CD4-positive, CD25-positive, alpha-beta regulatory T cell (primary cell): ENCODE results near the gene LCP2. TPM values are rescaled to one million over a fixed set of nuclear protein-coding genes. Genes with fewer than 3 reads are reported as not detected.

Source experiments
- ATAC-seq, 2 donors: fragments of 150-1000 bp; cut with Tn5 transposase; one replicate each; pipeline ENCODE4 v1.10.0; 2021; ENCODE audit warnings: low read depth in 2 of 2, moderate number of reproducible peaks in 2 of 2, moderate library complexity in 1 of 2
- DNase-seq, 3 donors: peaks; one replicate each; pipeline versions ENCODE4 v3.0.0 to v3.0.0-alpha.2; 2012 to 2022; ENCODE audit warnings: mixed read lengths in 1 of 3
- H3K27ac ChIP-seq: one replicate; pipeline ENCODE4 v1.7.0; 2013; ENCODE audit warnings: mild to moderate bottlenecking, low read length; ENCODE audit not compliant: insufficient read depth, poor library complexity, severe bottlenecking
- H3K27me3 ChIP-seq: one replicate; pipeline ENCODE4 v1.7.0; 2013; ENCODE audit warnings: low read length; ENCODE audit not compliant: control insufficient read depth, insufficient read depth
- H3K36me3 ChIP-seq: one replicate; pipeline ENCODE4 v1.7.0; 2013; ENCODE audit warnings: mild to moderate bottlenecking, low read length, moderate library complexity; ENCODE audit not compliant: control insufficient read depth, insufficient read depth
- H3K4me1 ChIP-seq: 2 replicates; pipeline ENCODE4 v1.7.0; 2013; ENCODE audit warnings: mild to moderate bottlenecking, low read length; ENCODE audit not compliant: insufficient read depth, control insufficient read depth, poor library complexity, severe bottlenecking
- H3K4me3 ChIP-seq: one replicate; pipeline ENCODE4 v1.7.0; 2013; ENCODE audit warnings: low read depth, mild to moderate bottlenecking, low read length, moderate library complexity
- H3K9me3 ChIP-seq, 2 experiments: 1 replicate in 1 of 2; 2 replicates in 1 of 2; pipeline ENCODE4 v1.7.0; 2013; ENCODE audit warnings: low read length in 2 of 2, mild to moderate bottlenecking in 1 of 2, moderate library complexity in 1 of 2; ENCODE audit not compliant: control insufficient read depth in 2 of 2
- H3K27ac Mint-ChIP-seq, 3 donors: one replicate each; pipeline ENCODE4 v1.8.0; 2020 to 2022; ENCODE audit warnings: mild to moderate bottlenecking in 3 of 3, mixed read lengths in 3 of 3, moderate library complexity in 2 of 3
- H3K27me3 Mint-ChIP-seq: one replicate; pipeline ENCODE4 v1.8.0; 2022; ENCODE audit warnings: mild to moderate bottlenecking, mixed read lengths
- H3K36me3 Mint-ChIP-seq: one replicate; pipeline ENCODE4 v1.8.0; 2020; ENCODE audit warnings: mixed read lengths
- H3K4me1 Mint-ChIP-seq, 4 donors: one replicate each; pipeline ENCODE4 v1.8.0; 2020 to 2022; ENCODE audit warnings: mixed read lengths in 4 of 4, mild to moderate bottlenecking in 1 of 4
- H3K4me3 Mint-ChIP-seq, 4 donors: one replicate each; pipeline ENCODE4 v1.8.0; 2020 to 2022; ENCODE audit warnings: mild to moderate bottlenecking in 4 of 4, mixed read lengths in 4 of 4, moderate library complexity in 3 of 4
- H3K9me3 Mint-ChIP-seq, 7 donors: one replicate each; pipeline ENCODE4 v1.8.0; 2020 to 2022; ENCODE audit warnings: mixed read lengths in 7 of 7, mild to moderate bottlenecking in 3 of 7, moderate library complexity in 2 of 7
- polyA plus RNA-seq, 4 donors: library from polyadenylated mRNA; unstranded; fragments of 300-500 nt; fragmentation: Illumina TruSeq; gene quantifications; one replicate each; pipeline ENCODE4 v1.2.3, GENCODE V29; 2021
- total RNA-seq: library from RNA; stranded (reverse); gene quantifications from one replicate; pipeline ENCODE4 v1.2.3, GENCODE V29; 2022

The LCP2 gene
- total and polyA plus RNA-seq, 5 donors from 2014 or later: 164 to 351 (median 197) TPM

DNA sequence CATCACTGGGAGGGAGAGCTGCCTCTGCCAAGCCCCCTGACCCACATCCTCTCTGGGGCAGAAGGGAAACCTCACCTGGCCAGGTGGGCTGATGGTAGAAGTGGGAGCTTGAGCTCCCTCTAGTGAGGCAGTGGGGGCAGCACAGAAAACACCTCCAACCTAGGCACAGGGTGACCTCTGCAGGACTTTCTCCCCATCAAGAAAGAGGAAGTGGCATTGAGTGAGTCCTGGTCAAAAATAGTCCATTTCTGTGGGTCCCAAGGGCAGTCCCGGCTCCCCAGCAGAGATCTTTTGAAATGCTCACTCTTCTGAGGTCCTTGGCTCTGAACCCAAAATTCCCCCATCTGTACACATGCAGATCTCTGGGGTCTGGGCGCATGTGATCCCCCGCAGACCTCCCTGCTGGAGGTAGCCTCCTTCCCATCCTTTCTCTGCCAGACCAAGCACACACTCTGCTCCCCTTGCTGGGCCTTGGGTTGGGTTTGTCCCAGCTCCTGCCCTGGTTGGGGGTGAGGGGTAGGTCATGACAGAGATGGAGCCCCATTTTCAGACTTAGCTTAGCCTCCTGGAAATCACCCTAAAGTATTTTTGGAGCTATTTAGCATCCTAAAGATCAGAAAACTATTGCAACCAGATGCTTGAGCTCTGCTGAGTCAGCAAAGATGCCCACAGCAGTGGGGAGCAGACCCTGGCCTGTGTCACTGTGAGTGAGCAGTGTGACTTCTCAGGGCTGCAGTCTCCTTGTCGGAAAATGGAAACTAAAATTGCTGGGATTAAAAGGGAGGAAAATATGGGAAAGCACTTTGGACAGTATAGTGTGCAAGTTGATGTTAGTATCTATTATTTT lies 41.6 kb upstream of the LCP2 start:
- Histone ChIP-seq H3K9me3 (no peaks in the 10 kb centered on the region), H3K4me1 (peaks cover 49% of the 10 kb centered on the region), H3K4me3 (no peak overlapping the region), H3K27me3 (no peaks in the 10 kb centered on the region), H3K27ac (peak overlapping the region; percentile 18), H3K36me3 (no peaks in the 10 kb centered on the region)
- Mint-ChIP-seq H3K36me3 (no peaks in the 10 kb centered on the region), H3K27me3 (no peaks in the 10 kb centered on the region), H3K27ac (peak overlapping the region in 2 of 3 donors; percentile 44 to 79), H3K4me3 (peak overlapping the region in 3 of 4 donors; percentile 28 to 40 (median 36)), H3K9me3 (peaks cover 0 to 2% (median 0%) of the 10 kb centered on the region in 7 donors), H3K4me1 (peaks cover 18 to 44% (median 41%) of the 10 kb centered on the region in 4 donors)
- DNase-seq: peak; percentile 55 to 81 (median 72)
- ATAC-seq: peak; percentile 78 to 84

DNA sequence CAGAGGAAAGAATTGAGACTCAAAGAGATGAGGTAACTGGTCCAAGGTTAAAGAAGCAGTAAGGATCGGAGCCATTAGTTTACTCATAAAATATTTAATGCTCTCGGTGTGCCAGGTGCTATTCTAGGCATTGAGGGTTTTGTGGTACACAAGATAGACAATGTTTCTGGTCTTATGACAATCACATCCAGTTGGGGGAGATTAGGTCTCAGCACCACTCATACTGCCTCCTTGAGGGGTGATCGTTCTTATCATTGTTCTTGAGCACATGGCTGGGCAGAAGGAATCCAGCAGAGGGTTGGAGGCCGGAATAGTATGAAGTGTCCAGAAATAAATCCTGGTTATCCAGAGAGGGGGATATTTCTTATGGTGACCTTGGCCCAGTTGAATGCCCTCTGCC lies 40.7 kb upstream of the LCP2 start:
- H3K4me1 ChIP-seq: peaks cover 58% of the 10 kb centered on the region
- H3K4me3 ChIP-seq: no peak overlapping the region
- no peaks in the 10 kb centered on the region for H3K9me3 ChIP-seq
- Mint-ChIP-seq H3K4me1 (peaks cover 24 to 52% (median 44%) of the 10 kb centered on the region in 4 donors), H3K27me3 (no peaks in the 10 kb centered on the region), H3K27ac (peak overlapping the region in 1 of 3 donors; percentile 44), H3K4me3 (no peak overlapping the region), H3K36me3 (no peaks in the 10 kb centered on the region), H3K9me3 (no peaks in the 10 kb centered on the region)
- DNase-seq (no peak), ATAC-seq (no peak)
- peak overlapping the region; percentile 18 for H3K27ac ChIP-seq
- no peaks in the 10 kb centered on the region for H3K36me3 ChIP-seq
- no peaks in the 10 kb centered on the region for H3K27me3 ChIP-seq

DNA sequence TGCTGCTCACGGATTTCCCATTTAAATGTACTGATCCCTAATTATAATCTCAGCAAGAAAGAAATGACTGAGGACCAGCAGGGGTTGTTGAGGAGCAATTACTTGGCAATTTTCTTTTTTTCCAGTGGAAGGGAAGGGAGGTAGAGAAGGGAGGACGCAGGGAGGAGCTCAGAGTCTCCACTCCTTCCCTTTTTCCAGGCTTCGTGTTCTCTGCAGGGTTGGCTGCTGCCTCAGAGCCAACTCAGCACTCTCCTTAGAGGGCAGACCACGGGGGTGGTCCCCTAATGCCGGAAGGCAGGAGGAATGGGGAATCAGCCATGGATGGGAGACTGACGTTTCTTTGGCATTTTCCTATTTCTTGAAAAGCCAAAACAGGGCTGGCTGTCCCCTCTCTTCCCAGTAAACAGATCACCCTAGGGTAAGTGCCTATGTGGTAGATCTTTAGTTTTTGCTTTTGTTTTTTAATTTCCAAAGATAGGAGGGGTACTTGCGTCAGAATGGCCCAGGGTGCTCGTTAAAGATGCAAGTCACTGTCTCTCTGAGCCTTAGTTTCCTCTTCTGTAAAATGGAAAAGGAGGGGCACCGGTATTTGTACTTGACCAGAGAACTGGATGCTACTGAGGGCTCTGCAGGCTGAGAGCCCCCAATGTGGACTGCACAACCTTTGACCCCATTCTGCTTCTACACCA lies 39.6 kb upstream of the LCP2 start:
- Histone ChIP-seq H3K36me3 (no peaks in the 10 kb centered on the region), H3K27me3 (no peaks in the 10 kb centered on the region), H3K27ac (peak overlapping the region; percentile 96), H3K4me3 (no peak overlapping the region), H3K4me1 (peaks cover 69% of the 10 kb centered on the region), H3K9me3 (no peaks in the 10 kb centered on the region)
- no peak overlapping the region for H3K4me3 Mint-ChIP-seq
- H3K27ac Mint-ChIP-seq: peak overlapping the region in 2 of 3 donors; percentile 96 to 98
- no peak for ATAC-seq
- H3K4me1 Mint-ChIP-seq: peaks cover 31 to 64% (median 49%) of the 10 kb centered on the region in 4 donors
- no peaks in the 10 kb centered on the region for H3K9me3 Mint-ChIP-seq
- no peak for DNase-seq
- no peaks in the 10 kb centered on the region for H3K36me3 Mint-ChIP-seq
- H3K27me3 Mint-ChIP-seq: no peaks in the 10 kb centered on the region

DNA sequence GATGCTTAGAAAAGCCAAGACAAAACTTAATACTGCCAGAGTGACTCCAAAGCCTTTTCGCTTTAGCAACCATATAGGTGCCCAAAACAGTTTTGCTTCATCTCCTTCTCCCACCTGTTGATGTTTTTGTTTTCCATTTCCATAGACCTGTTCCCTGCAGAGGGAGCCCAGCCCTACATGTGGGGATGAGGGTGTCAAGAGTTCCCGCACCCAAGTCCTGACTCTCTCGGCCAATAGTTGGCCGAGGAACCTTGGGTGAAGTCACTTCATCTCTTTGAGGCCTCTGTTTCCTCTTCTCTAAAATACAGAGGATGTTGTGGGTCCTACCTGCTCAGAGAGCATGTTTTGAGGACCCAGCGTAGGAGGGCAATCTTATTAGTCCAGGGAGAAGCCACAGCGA lies 38.5 kb upstream of the LCP2 start:
- H3K36me3 ChIP-seq: no peaks in the 10 kb centered on the region
- H3K27me3 Mint-ChIP-seq: no peaks in the 10 kb centered on the region
- peaks cover 0 to 2% (median 0%) of the 10 kb centered on the region in 7 donors for H3K9me3 Mint-ChIP-seq
- DNase-seq: peak in 1 of 3 donors; percentile 58
- peak overlapping the region; percentile 13 for H3K4me3 ChIP-seq
- H3K9me3 ChIP-seq: no peaks in the 10 kb centered on the region
- no peaks in the 10 kb centered on the region for H3K36me3 Mint-ChIP-seq
- peak overlapping the region; percentile 96 for H3K27ac ChIP-seq
- peaks cover 79% of the 10 kb centered on the region for H3K4me1 ChIP-seq
- ATAC-seq: no peak
- peak overlapping the region; percentile 56 to 81 (median 76) for H3K4me3 Mint-ChIP-seq
- peaks cover 33 to 67% (median 53%) of the 10 kb centered on the region in 4 donors for H3K4me1 Mint-ChIP-seq
- peak overlapping the region in 2 of 3 donors; percentile 96 to 98 for H3K27ac Mint-ChIP-seq
- H3K27me3 ChIP-seq: no peaks in the 10 kb centered on the region

DNA sequence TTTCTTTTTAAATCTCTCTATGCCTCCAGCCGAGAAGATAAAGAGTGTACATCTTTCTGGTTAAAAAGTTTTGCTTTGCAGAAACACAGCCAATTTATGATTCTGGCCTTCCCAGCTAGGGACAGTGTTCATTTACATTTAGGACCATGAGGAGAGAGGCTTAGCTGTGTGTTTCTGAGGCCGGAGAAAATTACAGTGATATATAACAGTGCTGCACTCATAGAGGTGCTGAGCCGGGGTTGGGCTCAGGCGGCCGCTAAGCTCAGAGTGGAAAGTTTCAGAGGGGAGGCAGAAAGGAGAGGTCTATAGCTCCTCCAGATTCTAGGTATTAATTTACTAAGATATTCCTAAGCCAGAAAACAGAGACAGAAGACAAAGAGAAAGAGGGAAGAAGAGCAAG lies 37.0 kb upstream of the LCP2 start:
- Mint-ChIP-seq H3K4me1 (peaks cover 33 to 72% (median 54%) of the 10 kb centered on the region in 4 donors), H3K36me3 (no peaks in the 10 kb centered on the region)
- no peaks in the 10 kb centered on the region for H3K27me3 ChIP-seq

DNA sequence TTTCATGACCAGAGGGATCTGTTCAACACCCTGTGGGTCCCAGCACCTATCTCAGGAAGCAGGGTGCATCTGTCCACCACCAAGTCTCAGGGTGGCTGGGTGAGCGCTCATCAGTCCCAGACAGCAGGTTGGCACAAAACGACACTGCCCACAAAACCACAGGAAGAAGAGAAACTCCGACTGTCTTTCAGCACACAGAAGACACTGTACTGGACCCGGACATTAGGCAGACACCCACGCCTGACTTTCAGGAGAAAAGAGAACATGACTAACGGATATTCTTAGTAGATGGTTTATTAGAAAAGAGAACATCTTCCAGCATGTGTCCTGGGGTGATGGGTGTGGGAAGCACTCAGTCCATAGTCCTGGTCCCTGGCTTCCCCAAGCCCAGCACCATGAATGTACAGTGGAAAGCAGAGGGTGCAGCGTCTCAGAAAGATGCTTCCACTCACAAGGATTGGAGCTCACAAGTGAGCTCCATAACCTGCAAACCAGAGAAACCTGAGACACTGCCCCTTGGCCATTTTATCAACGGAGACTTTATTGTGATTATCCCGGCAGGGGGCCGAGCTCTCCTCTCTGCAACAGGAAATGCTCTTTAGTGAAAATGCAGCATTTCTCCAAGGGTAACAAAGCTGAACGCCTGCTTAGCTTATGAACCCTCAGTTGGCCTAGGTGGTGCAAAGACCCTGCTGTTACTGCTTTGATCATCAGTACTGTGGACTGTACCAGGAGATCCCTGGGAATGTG lies 35.8 kb upstream of the LCP2 start:
- Mint-ChIP-seq H3K27ac (no peak overlapping the region), H3K4me3 (peak overlapping the region in 1 of 4 donors; percentile 77), H3K27me3 (no peaks in the 10 kb centered on the region), H3K4me1 (peaks cover 30 to 67% (median 46%) of the 10 kb centered on the region in 4 donors), H3K36me3 (no peaks in the 10 kb centered on the region), H3K9me3 (peaks cover 0 to 3% (median 0%) of the 10 kb centered on the region in 7 donors)
- H3K36me3 ChIP-seq: no peaks in the 10 kb centered on the region
- peak; percentile 57 to 58 for ATAC-seq
- H3K4me3 ChIP-seq: peak overlapping the region; percentile 71
- no peaks in the 10 kb centered on the region for H3K9me3 ChIP-seq
- no peaks in the 10 kb centered on the region for H3K27me3 ChIP-seq
- peak overlapping the region; percentile 96 for H3K27ac ChIP-seq
- DNase-seq: peak; percentile 54 to 88 (median 59)
- peaks cover 97% of the 10 kb centered on the region for H3K4me1 ChIP-seq

More for the DNA sequence above, 37.0 kb upstream of the LCP2 start:
- Mint-ChIP-seq H3K4me3 (peak overlapping the region in 1 of 4 donors; percentile 77), H3K9me3 (peaks cover 0 to 3% (median 0%) of the 10 kb centered on the region in 7 donors), H3K27ac (no peak overlapping the region), H3K27me3 (no peaks in the 10 kb centered on the region)
- peak overlapping the region; percentile 96 for H3K27ac ChIP-seq
- DNase-seq: peak in 2 of 3 donors; percentile 23 to 43
- no peak for ATAC-seq
- H3K4me3 ChIP-seq: peak overlapping the region; percentile 71
- no peaks in the 10 kb centered on the region for H3K36me3 ChIP-seq
- no peaks in the 10 kb centered on the region for H3K9me3 ChIP-seq
- peaks cover 93% of the 10 kb centered on the region for H3K4me1 ChIP-seq

DNA sequence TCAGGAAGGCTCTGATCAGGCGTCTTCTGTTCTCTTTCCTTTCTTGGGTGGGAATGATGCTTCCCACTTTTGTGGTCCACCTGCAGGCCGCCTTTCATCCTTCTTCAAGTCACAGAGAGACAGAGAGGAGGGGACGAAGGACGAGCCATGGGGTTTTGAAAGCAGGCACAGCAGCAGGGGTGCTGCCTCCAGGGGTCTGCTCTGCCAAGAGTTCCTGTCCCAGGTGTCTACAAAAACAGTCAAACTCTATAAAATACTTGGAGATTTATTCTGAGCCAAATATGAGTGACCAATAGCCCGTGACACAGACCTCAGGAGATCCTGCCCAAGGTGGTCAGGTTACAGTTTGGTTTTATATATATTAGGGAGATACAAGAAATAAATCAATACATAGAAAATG lies 34.5 kb upstream of the LCP2 start:
- peaks cover 0 to 3% (median 0%) of the 10 kb centered on the region in 7 donors for H3K9me3 Mint-ChIP-seq
- DNase-seq (no peak), ATAC-seq (no peak)
- H3K4me1 ChIP-seq: peaks cover 94% of the 10 kb centered on the region
- no peaks in the 10 kb centered on the region for H3K27me3 Mint-ChIP-seq
- no peaks in the 10 kb centered on the region for H3K36me3 ChIP-seq
- peak overlapping the region in 1 of 4 donors; percentile 77 for H3K4me3 Mint-ChIP-seq
- no peaks in the 10 kb centered on the region for H3K27me3 ChIP-seq
- H3K27ac ChIP-seq: peak overlapping the region; percentile 96
- peak overlapping the region; percentile 75 for H3K4me3 ChIP-seq
- no peak overlapping the region for H3K27ac Mint-ChIP-seq
- no peaks in the 10 kb centered on the region for H3K36me3 Mint-ChIP-seq
- H3K4me1 Mint-ChIP-seq: peaks cover 17 to 59% (median 42%) of the 10 kb centered on the region in 4 donors
- no peaks in the 10 kb centered on the region for H3K9me3 ChIP-seq
